HG03520 (cell line): ENCODE data around the gene LDLRAD1.
A peak's percentile ranks its signal among the peaks of the same experiment; 100 is the strongest.
"Not testable (repeated sequence)": the region's sequence is repeated elsewhere in the genome, so short reads cannot be mapped to it uniquely, and the experiment has no call there.

Experiments used
- ATAC-seq: cut with Tn5 transposase; IDR thresholded peaks from one replicate; pipeline ENCODE4 v1.9.1; 2021; ENCODE audit warnings: mild to moderate bottlenecking, moderate library complexity; ENCODE audit not compliant: unreplicated experiment

The LDLRAD1 gene

GRCh38 chr1:54017979-54018378, at the start of gene LDLRAD1:
LDLRAD1 (minus strand) TSS chr1:54018186; CDS start chr1:54018112, 74 bp downstream.
- no peak for ATAC-seq

- ATAC-seq: no peak
These were observed 46.3 kb upstream of the LDLRAD1 start for GRCh38 chr1:54064299-54064698.

GRCh38 chr1:54054438-54054749, 36.4 kb upstream of the LDLRAD1 start:
- ATAC-seq: no peak

GRCh38 chr1:54053745-54054437, 35.9 kb upstream of the LDLRAD1 start:
- ATAC-seq: no peak

- peak; percentile 85 for ATAC-seq
These were observed 35.2 kb upstream of the LDLRAD1 start, which contains the start of the genes TCEANC2 and TMEM59 for GRCh38 chr1:54052934-54053744. TCEANC2 (plus strand) TSS chr1:54053608; CDS start chr1:54054423, 815 bp downstream. TMEM59 (minus strand) TSS chr1:54053204; CDS start chr1:54053188, 16 bp downstream.

GRCh38 chr1:54052431-54052933, 34.5 kb upstream of the LDLRAD1 start:
- peak; percentile 5 for ATAC-seq

- ATAC-seq: no peak
These were observed 34.0 kb upstream of the LDLRAD1 start for GRCh38 chr1:54051933-54052430.

- ATAC-seq: not testable (repeated sequence)
These were observed 32.4 kb upstream of the LDLRAD1 start for GRCh38 chr1:54050435-54050834.

GRCh38 chr1:54047384-54048305, 29.7 kb upstream of the LDLRAD1 start:
- ATAC-seq: no peak

- ATAC-seq: no peak
These were observed 28.8 kb upstream of the LDLRAD1 start for GRCh38 chr1:54046671-54047383.

- no peak for ATAC-seq
These were observed 27.5 kb upstream of the LDLRAD1 start for GRCh38 chr1:54045496-54045895.

- no peak for ATAC-seq
These were observed 23.8 kb upstream of the LDLRAD1 start for GRCh38 chr1:54041806-54042205.

GRCh38 chr1:54037476-54037875, 19.5 kb upstream of the LDLRAD1 start:
- no peak for ATAC-seq

GRCh38 chr1:54028306-54029251, 10.6 kb upstream of the LDLRAD1 start:
- no peak for ATAC-seq

GRCh38 chr1:54027848-54028247, 9.9 kb upstream of the LDLRAD1 start:
- no peak for ATAC-seq

GRCh38 chr1:54024811-54025210, 6.8 kb upstream of the LDLRAD1 start:
- ATAC-seq: not testable (repeated sequence)

GRCh38 chr1:54024358-54024757, 6.4 kb upstream of the LDLRAD1 start:
- no peak for ATAC-seq

GRCh38 chr1:54019562-54020176, 1.7 kb upstream of the LDLRAD1 start:
- not testable (repeated sequence) for ATAC-seq
